ENCODE results near the gene TRABD2B. TPM values are rescaled to one million over a fixed set of nuclear protein-coding genes. Genes with fewer than 3 reads are reported as not detected.

Gene TRABD2B
- total RNA-seq, 1 donor from 2014 or later, result 1.8 TPM

- TF ChIP-seq CTCF (IDR thresholded peaks at IDR 0.05), result no peak
- no peaks in the 10 kb centered on the region for H3K36me3 ChIP-seq
- no peak overlapping the region for H3K4me3 ChIP-seq
- H3K4me1 ChIP-seq, result no peaks in the 10 kb centered on the region
- intact Hi-C loops (cut with DNase I), result no loop called here
- no peak for DNase-seq
- no peaks in the 10 kb centered on the region for H3K9me3 ChIP-seq
- ATAC-seq, result no peak
- no peaks in the 10 kb centered on the region for H3K27me3 ChIP-seq (ENCODE audit: low read depth)
- no peak overlapping the region for H3K27ac ChIP-seq
These were observed 170.1 kb downstream of the TRABD2B start for GRCh38 chr1:47827109-47827508.

DNA sequence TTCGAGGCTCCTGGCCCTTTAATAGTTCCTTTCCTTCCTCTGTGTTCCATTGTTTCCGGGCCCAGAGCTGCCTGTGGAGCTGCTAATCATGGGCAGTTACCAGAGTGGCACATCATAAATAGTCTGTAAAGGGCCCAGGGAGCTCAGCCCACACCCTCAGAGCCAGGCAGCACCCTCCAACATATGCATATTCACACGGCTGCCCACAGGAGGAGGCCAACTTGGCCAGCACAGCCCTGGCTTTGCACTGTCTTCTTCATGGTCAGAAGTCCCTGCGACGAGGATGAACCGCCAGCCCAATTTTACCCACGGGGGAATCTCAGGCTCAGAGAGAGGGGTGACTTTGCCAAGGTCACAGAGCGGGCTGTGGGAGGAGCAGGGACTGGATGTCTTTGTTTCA lies 172.5 kb downstream of the TRABD2B start:
- no peak for TF ChIP-seq CTCF (IDR thresholded peaks at IDR 0.05)
- ATAC-seq, result no peak
- no peaks in the 10 kb centered on the region for H3K36me3 ChIP-seq

DNA sequence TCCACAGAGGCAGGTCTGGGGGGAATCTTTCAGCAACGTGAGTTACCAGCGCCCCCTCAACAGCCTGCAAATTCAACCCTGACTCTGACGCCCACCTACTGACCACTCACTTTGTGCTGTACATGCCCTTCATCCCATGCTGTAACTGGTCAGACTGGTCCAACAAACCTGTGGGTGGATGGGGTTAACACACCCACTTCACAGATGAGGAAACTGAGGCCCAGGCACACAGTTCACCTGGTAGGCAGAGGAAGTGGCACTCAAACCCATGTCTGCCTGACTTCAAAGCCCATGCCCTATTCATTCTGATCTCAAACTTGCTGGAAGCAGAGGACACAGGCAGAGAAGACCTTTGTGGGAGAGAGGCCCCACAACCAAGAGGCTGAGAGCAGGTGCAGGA lies 172.9 kb downstream of the TRABD2B start:
- ATAC-seq (no peak), DNase-seq (no peak)
- H3K9me3 ChIP-seq, result no peaks in the 10 kb centered on the region
- TF ChIP-seq CTCF (IDR thresholded peaks at IDR 0.05), result no peak
- no peaks in the 10 kb centered on the region for H3K27me3 ChIP-seq (ENCODE audit: low read depth)
- intact Hi-C loops (cut with DNase I), result no loop called here
- H3K27ac ChIP-seq, result no peak overlapping the region
- no peaks in the 10 kb centered on the region for H3K36me3 ChIP-seq
- H3K4me3 ChIP-seq, result no peak overlapping the region
- no peaks in the 10 kb centered on the region for H3K4me1 ChIP-seq

More for the DNA sequence above, 172.5 kb downstream of the TRABD2B start:
- Histone ChIP-seq H3K4me3 (no peak overlapping the region), H3K27me3 (ENCODE audit: low read depth) (no peaks in the 10 kb centered on the region), H3K9me3 (no peaks in the 10 kb centered on the region), H3K4me1 (no peaks in the 10 kb centered on the region), H3K27ac (no peak overlapping the region)
- intact Hi-C loops (cut with DNase I), result no loop called here
- no peak for DNase-seq

DNA sequence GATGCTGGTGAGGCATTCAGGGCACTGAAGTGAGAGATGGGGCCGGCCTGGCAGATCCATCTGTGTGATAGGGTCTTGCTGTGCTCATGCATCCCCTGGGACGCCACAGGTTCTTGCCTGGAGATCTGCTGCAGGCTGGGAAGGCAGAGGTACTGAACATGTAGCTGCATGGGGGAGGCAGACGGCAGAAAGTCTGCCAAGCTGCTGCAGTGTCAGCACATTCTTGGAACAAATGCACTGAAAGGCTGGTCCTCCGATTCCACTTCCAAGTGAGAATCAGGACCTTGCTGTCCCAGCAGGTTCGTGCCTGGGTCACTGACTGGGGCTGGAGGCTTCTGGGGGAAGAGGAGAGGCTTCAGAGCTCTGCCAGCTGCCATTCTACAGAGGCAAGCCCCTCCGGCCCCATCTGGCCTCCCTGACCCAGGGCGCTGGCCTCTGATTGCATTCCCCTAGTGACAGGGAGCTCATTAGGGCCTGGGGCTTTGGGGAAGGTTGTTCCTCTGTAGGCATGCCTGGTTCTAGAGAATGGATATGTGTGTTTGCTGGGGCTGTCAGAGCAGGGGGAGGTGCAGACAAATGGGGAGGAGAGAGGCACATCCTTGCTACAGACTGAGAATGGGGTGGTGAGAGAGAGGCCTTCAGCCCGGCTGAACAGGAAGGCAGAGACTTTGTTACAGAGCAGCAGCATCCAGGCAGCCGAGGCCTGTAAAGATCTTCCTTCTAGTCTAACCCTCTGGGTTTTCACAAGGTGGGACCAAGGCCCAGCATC lies 174.0 kb downstream of the TRABD2B start:
- intact Hi-C loops (cut with DNase I), result no loop called here

DNA sequence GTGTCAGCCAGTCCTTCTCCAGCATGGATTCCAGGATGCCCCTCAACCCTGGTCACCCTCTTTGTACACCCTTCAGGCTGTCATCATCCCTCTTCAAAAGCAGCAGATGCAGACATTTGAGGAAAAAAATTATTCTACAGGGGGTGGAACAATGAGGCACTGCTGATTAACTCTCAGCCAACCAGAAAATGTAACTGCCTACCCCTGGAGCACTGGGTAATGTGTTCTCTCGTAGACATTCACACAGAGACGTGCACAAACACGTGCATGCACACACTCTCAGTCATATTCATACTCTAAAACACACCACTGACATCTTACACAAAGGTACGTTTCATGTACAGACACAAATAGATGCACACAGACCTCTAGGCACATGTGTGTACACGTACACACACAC lies 175.4 kb downstream of the TRABD2B start:
- no peak overlapping the region for H3K4me3 ChIP-seq
- no peak for ATAC-seq
- H3K27ac ChIP-seq, result no peak overlapping the region
- intact Hi-C loops (cut with DNase I), result no loop called here
- H3K4me1 ChIP-seq, result no peaks in the 10 kb centered on the region
- DNase-seq, result no peak
- H3K9me3 ChIP-seq, result no peaks in the 10 kb centered on the region
- H3K27me3 ChIP-seq (ENCODE audit: low read depth), result no peaks in the 10 kb centered on the region
- TF ChIP-seq CTCF (IDR thresholded peaks at IDR 0.05), result no peak
- H3K36me3 ChIP-seq, result no peaks in the 10 kb centered on the region

More for the DNA sequence above, 174.0 kb downstream of the TRABD2B start:
- no peaks in the 10 kb centered on the region for H3K4me1 ChIP-seq
- H3K36me3 ChIP-seq, result no peaks in the 10 kb centered on the region
- DNase-seq (no peak), ATAC-seq (no peak)
- no peaks in the 10 kb centered on the region for H3K27me3 ChIP-seq (ENCODE audit: low read depth)
- no peak overlapping the region for H3K27ac ChIP-seq
- H3K9me3 ChIP-seq, result no peaks in the 10 kb centered on the region
- TF ChIP-seq CTCF (IDR thresholded peaks at IDR 0.05), result no peak
- H3K4me3 ChIP-seq, result no peak overlapping the region

Measured in lower lobe of right lung (tissue), 2 donors.